Trophoblast cell (in vitro differentiated cells and primary cell): ENCODE results near the gene PHOX2A.

Experiments used
- DNase-seq, 2 donors: peaks; one replicate each; pipeline ENCODE4 v3.0.0-alpha.2; 2016
- H2AFZ ChIP-seq: 2 replicates; pipeline ENCODE4 v1.6.1; 2013; ENCODE audit warnings: low read length, moderate library complexity, mild to moderate bottlenecking; ENCODE audit not compliant: insufficient read depth, poor library complexity
- H2AK5ac ChIP-seq: 2 replicates; pipeline ENCODE4 v1.6.1; 2013; ENCODE audit warnings: mild to moderate bottlenecking, low read length
- H2BK120ac ChIP-seq: 2 replicates; pipeline ENCODE4 v1.6.1; 2013; ENCODE audit warnings: low read length, mild to moderate bottlenecking, moderate library complexity; ENCODE audit not compliant: insufficient read depth, poor library complexity
- H2BK12ac ChIP-seq: 2 replicates; pipeline ENCODE4 v1.6.1; 2013; ENCODE audit warnings: mild to moderate bottlenecking, low read length, moderate library complexity
- H2BK5ac ChIP-seq: 2 replicates; pipeline ENCODE4 v1.6.1; 2013; ENCODE audit warnings: low read length, low read depth, moderate library complexity, mild to moderate bottlenecking; ENCODE audit not compliant: poor library complexity
- H3K14ac ChIP-seq: 2 replicates; pipeline ENCODE4 v1.6.1; 2013; ENCODE audit warnings: mild to moderate bottlenecking, low read length
- H3K18ac ChIP-seq: 2 replicates; pipeline ENCODE4 v1.6.1; 2013; ENCODE audit warnings: mild to moderate bottlenecking, low read length
- H3K23ac ChIP-seq: 2 replicates; pipeline ENCODE4 v1.6.1; 2013; ENCODE audit warnings: low read length
- H3K27ac ChIP-seq: 2 replicates; pipeline ENCODE4 v1.5.1; 2013; ENCODE audit warnings: low read depth, mild to moderate bottlenecking, inconsistent platforms, low read length, moderate library complexity
- H3K27me3 ChIP-seq: 2 replicates; pipeline ENCODE4 v1.6.1; 2013; ENCODE audit warnings: inconsistent platforms, mild to moderate bottlenecking, low read length, moderate library complexity; ENCODE audit not compliant: insufficient read depth
- H3K36me3 ChIP-seq, 2 experiments: 1 replicate in 1 of 2; 2 replicates in 1 of 2; pipeline ENCODE4 v1.6.1; 2013; ENCODE audit warnings: low read length in 2 of 2, mild to moderate bottlenecking in 2 of 2, moderate library complexity in 1 of 2; ENCODE audit not compliant: insufficient read depth in 2 of 2, control insufficient read depth in 1 of 2
- H3K4ac ChIP-seq: 2 replicates; pipeline ENCODE4 v1.6.1; 2013; ENCODE audit warnings: low read depth, mild to moderate bottlenecking, low read length, moderate library complexity
- H3K4me1 ChIP-seq, 2 experiments: 1 replicate in 1 of 2; 2 replicates in 1 of 2; pipeline ENCODE4 v1.6.1; 2013; ENCODE audit warnings: low read length in 2 of 2, mild to moderate bottlenecking in 2 of 2, moderate library complexity in 1 of 2; ENCODE audit not compliant: insufficient read depth in 2 of 2, control insufficient read depth in 1 of 2
- H3K4me2 ChIP-seq: 2 replicates; pipeline ENCODE4 v1.6.1; 2013; ENCODE audit warnings: inconsistent platforms, mild to moderate bottlenecking, low read length, moderate library complexity
- H3K4me3 ChIP-seq: 2 replicates; pipeline ENCODE4 v1.5.1; 2013; ENCODE audit warnings: mild to moderate bottlenecking, low read depth, low read length, inconsistent platforms
- H3K79me1 ChIP-seq: one replicate; pipeline ENCODE4 v1.6.1; 2013; ENCODE audit warnings: low read length
- H3K79me2 ChIP-seq: 2 replicates; pipeline ENCODE4 v1.6.1; 2013; ENCODE audit warnings: low read length, mild to moderate bottlenecking; ENCODE audit not compliant: control insufficient read depth, insufficient read depth, poor library complexity
- H3K9ac ChIP-seq: 2 replicates; pipeline ENCODE4 v1.6.1; 2013; ENCODE audit warnings: mild to moderate bottlenecking, low read length
- H3K9me3 ChIP-seq: 2 replicates; pipeline ENCODE4 v1.6.1; 2013; ENCODE audit warnings: low read depth, mild to moderate bottlenecking, control low read depth, inconsistent platforms, low read length; ENCODE audit not compliant: insufficient read depth
- H4K12ac ChIP-seq: 2 replicates; pipeline ENCODE4 v1.6.1; 2013; ENCODE audit warnings: low read depth, mild to moderate bottlenecking, low read length, moderate library complexity
- H4K8ac ChIP-seq: 2 replicates; pipeline ENCODE4 v1.6.1; 2013; ENCODE audit warnings: low read depth, mild to moderate bottlenecking, low read length, moderate library complexity
- H4K91ac ChIP-seq: one replicate; pipeline ENCODE4 v1.6.1; 2013; ENCODE audit warnings: low read depth, mild to moderate bottlenecking, low read length, moderate library complexity
- WGBS: extraction: QIAGEN DNeasy Blood & Tissue Kit; methylation state at CpG from one replicate; pipeline ENCODE4 v1.1.7; 2013; ENCODE audit warnings: missing lambda C conversion rate; ENCODE audit not compliant: insufficient read length, insufficient coverage; ENCODE audit errors: extremely low coverage; 5-methylcytosine and 5-hydroxymethylcytosine counted together

Gene PHOX2A

DNA sequence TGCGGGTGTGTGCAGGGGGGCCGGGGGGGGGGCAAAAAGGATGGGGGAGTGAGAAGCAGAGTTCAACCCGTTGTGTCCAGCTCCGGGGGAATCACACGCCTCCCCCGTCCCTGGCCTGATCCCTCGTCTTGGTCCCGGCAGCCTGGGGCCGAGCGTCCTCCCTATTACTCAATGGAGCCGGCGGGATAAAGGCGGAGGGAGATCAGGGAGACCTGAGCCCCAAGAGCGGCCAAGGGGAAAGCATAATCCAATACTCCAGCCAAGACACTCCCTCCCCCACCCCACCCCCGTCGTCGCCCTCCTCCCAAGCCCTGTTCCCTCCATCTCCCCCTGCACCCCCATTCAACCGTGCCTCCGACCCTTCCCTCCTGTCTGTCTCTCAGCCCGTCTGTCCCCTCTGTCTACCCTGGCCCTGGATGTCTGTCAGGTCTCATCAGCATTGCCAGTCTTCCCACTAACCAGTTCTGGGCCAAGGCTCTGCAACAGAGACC, 2.6 kb downstream of the PHOX2A start:
- Histone ChIP-seq H3K9ac (no peak overlapping the region), H3K36me3 (peaks cover 18 to 19% of the 10 kb centered on the region in 2 experiments)
- WGBS = no CpG with 5 or more reads among the region's 20 CpGs

DNA sequence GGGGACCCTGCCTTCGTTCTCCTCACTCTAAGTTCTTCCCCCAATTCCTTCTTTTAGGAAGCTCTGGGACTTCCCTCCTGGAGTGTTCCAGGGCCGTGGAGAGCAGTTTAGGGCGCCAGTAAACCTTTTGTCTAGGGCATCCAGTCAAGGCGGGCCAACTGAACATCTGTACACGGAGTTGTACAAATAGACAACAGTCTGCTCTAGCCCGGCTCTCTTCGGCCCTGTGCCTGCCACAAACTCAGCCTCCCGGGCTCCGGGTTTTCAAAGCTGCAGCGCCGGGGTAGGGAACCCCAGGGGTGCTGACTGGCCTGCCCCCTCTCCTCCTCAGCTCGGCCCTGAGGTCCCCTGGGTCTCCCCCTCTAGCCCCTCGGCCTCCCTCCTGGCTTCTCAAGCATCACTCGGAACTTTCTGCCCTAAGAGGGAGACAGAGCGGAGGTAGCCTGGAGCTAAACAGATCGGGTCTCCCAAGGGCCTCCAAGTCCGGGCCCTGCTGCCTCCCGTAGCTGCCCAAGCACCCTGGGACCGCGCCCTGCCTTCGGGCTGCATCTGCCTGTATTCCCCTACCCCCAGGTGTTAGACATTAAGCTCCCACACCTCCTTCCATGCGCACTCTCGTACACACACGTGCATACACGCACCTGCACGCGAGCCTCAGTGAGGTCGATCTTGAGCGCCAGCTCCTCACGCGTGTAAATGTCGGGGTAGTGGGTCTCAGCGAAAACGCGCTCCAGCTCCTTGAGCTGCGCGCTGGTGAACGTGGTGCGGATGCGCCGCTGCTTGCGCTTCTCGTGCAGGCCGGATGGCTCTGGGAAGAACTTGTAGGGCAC, 3.3 kb downstream of the PHOX2A start:
- no peak overlapping the region for H2AK5ac ChIP-seq
- peak overlapping the region; percentile 61 for H2AFZ ChIP-seq
- H3K27ac ChIP-seq = no peak overlapping the region
- peak overlapping the region; percentile 49 for H3K9ac ChIP-seq
- no peak overlapping the region for H3K4me3 ChIP-seq
- H3K36me3 ChIP-seq = peaks cover 22 to 23% of the 10 kb centered on the region in 2 experiments
- peak overlapping the region; percentile 77 for H4K8ac ChIP-seq
- no peak overlapping the region for H3K4ac ChIP-seq
- no peak overlapping the region for H3K23ac ChIP-seq
- H3K14ac ChIP-seq = no peak overlapping the region
- peaks cover 5% of the 10 kb centered on the region for H3K9me3 ChIP-seq
- DNase-seq = peak in 1 of 2 donors; percentile 50
- H3K4me1 ChIP-seq = peaks cover 17 to 37% of the 10 kb centered on the region in 2 experiments
- peak overlapping the region; percentile 77 for H3K4me2 ChIP-seq
- no peak overlapping the region for H2BK12ac ChIP-seq
- H2BK120ac ChIP-seq = no peak overlapping the region
- H3K18ac ChIP-seq = peak overlapping the region; percentile 58
- H2BK5ac ChIP-seq = no peak overlapping the region
- peaks cover 8% of the 10 kb centered on the region for H3K79me1 ChIP-seq
- H4K91ac ChIP-seq = peak overlapping the region; percentile 75
- WGBS = no CpG with 5 or more reads among the region's 44 CpGs
- H4K12ac ChIP-seq = no peak overlapping the region
- H3K27me3 ChIP-seq = peaks cover 38% of the 10 kb centered on the region
- H3K79me2 ChIP-seq = no peaks in the 10 kb centered on the region

More for the DNA sequence above, 2.6 kb downstream of the PHOX2A start:
- Histone ChIP-seq H3K14ac (no peak overlapping the region), H2BK12ac (no peak overlapping the region), H2AFZ (no peak overlapping the region), H3K27ac (no peak overlapping the region), H3K4me2 (no peak overlapping the region), H4K12ac (no peak overlapping the region), H3K23ac (no peak overlapping the region), H2AK5ac (no peak overlapping the region), H3K79me1 (peaks cover 8% of the 10 kb centered on the region), H3K18ac (no peak overlapping the region), H3K79me2 (no peaks in the 10 kb centered on the region), H3K4me1 (peaks cover 17 to 37% of the 10 kb centered on the region in 2 experiments), H3K4ac (no peak overlapping the region), H4K8ac (no peak overlapping the region), H2BK120ac (no peak overlapping the region), H4K91ac (no peak overlapping the region), H2BK5ac (no peak overlapping the region), H3K4me3 (no peak overlapping the region), H3K27me3 (peaks cover 44% of the 10 kb centered on the region), H3K9me3 (peaks cover 5% of the 10 kb centered on the region)
- DNase-seq = no peak

DNA sequence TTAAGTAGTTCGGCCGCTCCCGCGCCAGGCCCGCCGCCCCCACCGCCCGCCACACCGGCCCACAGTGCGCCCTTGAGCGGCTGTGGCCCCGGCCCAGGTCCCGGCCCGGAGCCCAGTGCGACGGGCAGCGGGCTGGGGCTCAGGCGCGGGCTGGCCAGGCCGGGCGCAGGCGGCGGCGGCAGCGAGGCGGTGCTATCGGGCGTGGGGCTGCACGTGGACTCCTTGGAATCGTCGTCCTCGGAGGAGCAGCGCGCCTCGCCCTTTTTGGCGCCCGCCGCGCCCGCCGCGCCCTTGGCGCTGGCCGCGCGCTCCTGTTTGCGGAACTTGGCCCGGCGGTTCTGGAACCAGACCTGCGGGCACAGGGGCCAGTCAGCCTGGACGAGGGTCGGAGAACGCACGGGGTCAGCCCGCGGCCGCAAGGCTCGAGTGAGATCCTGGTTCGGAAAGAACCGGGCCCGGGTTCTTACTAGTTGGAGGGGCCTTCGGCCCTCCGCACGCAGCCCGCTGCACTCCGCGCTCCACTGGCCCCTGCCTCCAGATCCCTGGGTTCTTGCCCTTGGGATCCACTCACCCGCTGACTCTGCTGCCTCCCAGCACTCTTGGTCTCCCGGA, 4.0 kb downstream of the PHOX2A start:
- peak in 1 of 2 donors; percentile 52 for DNase-seq
- peaks cover 31% of the 10 kb centered on the region for H3K27me3 ChIP-seq
- no CpG with 5 or more reads among the region's 69 CpGs for WGBS

DNA sequence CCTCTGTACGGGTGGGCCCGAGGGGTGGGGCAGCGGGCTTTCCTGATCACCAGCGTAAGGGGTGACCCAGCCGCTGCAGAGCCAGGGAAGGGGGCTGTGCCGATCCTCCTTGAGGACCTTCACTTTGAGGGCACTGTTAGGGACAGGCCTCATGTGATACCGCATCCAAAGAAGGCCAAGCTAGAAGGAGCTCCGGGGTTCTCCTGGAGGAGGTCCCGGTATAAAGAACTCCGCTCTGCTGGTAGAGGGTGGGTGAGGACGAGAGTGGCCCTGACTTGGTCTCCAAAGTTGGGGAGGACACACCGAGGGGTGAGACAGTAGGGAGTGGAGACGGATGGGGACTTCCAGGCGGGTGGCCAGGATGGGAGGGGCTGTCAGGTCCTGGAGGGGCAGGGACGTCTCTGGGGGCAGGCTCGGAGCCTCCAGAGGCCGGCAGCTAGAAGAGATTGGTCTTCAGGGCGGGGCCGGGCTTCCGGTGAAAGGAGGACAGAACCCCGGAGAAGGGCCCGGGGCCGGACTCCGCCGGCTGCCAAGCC, 4.6 kb downstream of the PHOX2A start:
- Histone ChIP-seq H4K12ac (no peak overlapping the region), H3K4ac (no peak overlapping the region), H3K9ac (no peak overlapping the region), H3K36me3 (peaks cover 33 to 36% of the 10 kb centered on the region in 2 experiments), H3K4me1 (peaks cover 17 to 31% of the 10 kb centered on the region in 2 experiments), H3K18ac (no peak overlapping the region), H3K4me3 (no peak overlapping the region), H3K9me3 (peaks cover 3% of the 10 kb centered on the region), H3K14ac (no peak overlapping the region), H4K8ac (peak overlapping the region; percentile 17), H3K23ac (no peak overlapping the region), H2BK120ac (no peak overlapping the region), H3K79me1 (peaks cover 8% of the 10 kb centered on the region), H3K4me2 (peak overlapping the region; percentile 77), H2AFZ (no peak overlapping the region), H4K91ac (peak overlapping the region; percentile 75), H2BK5ac (no peak overlapping the region), H2AK5ac (peak overlapping the region; percentile 27), H2BK12ac (no peak overlapping the region), H3K27me3 (peaks cover 25% of the 10 kb centered on the region), H3K27ac (no peak overlapping the region), H3K79me2 (no peaks in the 10 kb centered on the region)
- peak; percentile 37 to 44 for DNase-seq
- no CpG with 5 or more reads among the region's 25 CpGs for WGBS

More for the DNA sequence above, 4.0 kb downstream of the PHOX2A start:
- H4K12ac ChIP-seq = no peak overlapping the region
- peak overlapping the region; percentile 37 for H2BK120ac ChIP-seq
- H2AK5ac ChIP-seq = no peak overlapping the region
- no peaks in the 10 kb centered on the region for H3K79me2 ChIP-seq
- peaks cover 8% of the 10 kb centered on the region for H3K79me1 ChIP-seq
- peak overlapping the region; percentile 77 for H4K8ac ChIP-seq
- peaks cover 29 to 30% of the 10 kb centered on the region in 2 experiments for H3K36me3 ChIP-seq
- H2BK5ac ChIP-seq = no peak overlapping the region
- H3K23ac ChIP-seq = no peak overlapping the region
- H3K4ac ChIP-seq = peak overlapping the region; percentile 17
- H3K9me3 ChIP-seq = peaks cover 5% of the 10 kb centered on the region
- H3K27ac ChIP-seq = no peak overlapping the region
- H3K18ac ChIP-seq = peak overlapping the region; percentile 58
- peak overlapping the region; percentile 61 for H2AFZ ChIP-seq
- no peak overlapping the region for H3K4me3 ChIP-seq
- H2BK12ac ChIP-seq = no peak overlapping the region
- peak overlapping the region; percentile 49 for H3K9ac ChIP-seq
- H3K4me1 ChIP-seq = peaks cover 17 to 36% of the 10 kb centered on the region in 2 experiments
- H3K4me2 ChIP-seq = peak overlapping the region; percentile 77
- H4K91ac ChIP-seq = peak overlapping the region; percentile 75
- peak overlapping the region; percentile 51 for H3K14ac ChIP-seq
